Measurements from ENCODE around the gene PRKCA.

GRCh38 chr17:66509926-66510325, 207.5 kb downstream of the PRKCA start:
- no peak for TF ChIP-seq EZH2 (IDR thresholded peaks at IDR 0.05; ENCODE audit: borderline replicate concordance, low read depth, low read length, severe bottlenecking)
- TF ChIP-seq CTCF (IDR thresholded peaks at IDR 0.05; ENCODE audit: extremely low read depth in 1 of 2, insufficient read depth in 1 of 2, low read depth in 1 of 2, low read length in 2 of 2): no peak
- no peak for TF ChIP-seq POLR2A (IDR thresholded peaks at IDR 0.05; ENCODE audit: low read depth, low read length)

All from endothelial cell of umbilical vein (primary cell).